Stimulated activated naive CD4-positive, alpha-beta T cell treated with Interleukin-2 at 50 U/mL for 16 hours (primary cell): Measurements from ENCODE around the gene LOXHD1.

ENCODE experiments used
- DNase-seq: peaks from one replicate; lab custom pipeline; 2025; lab: John Stamatoyannopoulos, UW

LOXHD1 gene

DNA sequence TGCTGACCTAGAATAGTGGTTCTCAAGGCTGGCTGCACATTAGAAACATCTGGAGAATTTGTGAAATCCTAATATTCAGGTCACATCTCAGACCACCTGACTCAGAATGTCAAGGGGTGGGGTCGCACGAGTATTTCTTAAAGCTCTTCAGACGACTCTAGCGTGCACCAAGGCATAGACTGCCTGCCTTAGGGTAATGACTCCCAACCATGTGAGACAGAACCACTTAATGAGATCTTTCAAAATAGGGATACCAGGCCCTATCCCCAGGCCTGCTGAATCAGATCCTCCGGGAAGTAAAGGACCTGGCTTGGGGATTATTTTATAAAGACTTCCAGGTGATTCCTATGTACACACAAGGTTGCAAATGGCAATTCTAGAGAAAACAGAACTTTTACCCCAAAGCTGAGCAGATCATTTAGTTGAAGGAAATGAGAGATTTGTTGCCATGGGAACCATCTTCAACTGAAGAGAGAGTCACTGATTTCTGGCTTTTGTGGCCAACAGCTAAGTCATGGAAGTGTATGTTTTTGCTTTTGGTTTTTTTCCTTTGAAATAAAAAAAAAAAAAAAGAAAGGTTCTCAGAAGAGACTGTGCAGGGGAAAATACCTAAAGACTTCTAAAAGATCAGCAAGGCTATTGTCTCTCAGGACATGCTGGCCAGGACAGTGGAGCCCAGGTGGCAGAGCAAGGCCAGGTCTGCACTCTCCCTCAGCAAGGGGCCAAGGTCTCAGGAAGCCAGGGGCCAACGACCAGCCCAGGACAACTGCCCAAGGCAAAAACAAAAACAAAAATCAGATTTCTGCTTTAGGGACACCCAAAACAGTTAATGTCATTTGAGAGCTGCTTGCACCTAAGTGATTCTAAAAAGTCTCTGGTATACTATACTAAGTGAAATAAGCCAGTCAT, 15.3 kb upstream of the LOXHD1 start:
- DNase-seq = no peak

DNA sequence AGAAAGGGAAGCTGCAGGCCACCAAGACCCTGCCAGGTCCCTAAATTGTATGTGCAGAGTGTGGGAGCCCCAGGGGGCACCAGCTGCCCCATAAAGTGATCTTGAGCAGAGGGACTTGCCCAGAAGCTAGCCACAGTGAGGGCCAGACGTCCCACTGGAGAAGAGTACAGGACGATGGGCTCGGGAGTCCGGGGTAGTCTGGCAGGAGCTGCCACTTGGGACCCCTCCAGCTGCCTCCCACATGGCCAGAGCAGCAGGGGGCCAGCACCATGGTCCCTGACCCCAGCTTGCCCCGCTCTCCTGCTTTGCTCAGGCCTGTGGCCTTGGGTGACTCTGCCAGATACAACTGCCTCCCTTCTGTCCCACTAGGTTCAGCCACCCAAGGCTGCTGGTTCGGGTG, 11.7 kb upstream of the LOXHD1 start:
- no peak for DNase-seq

DNA sequence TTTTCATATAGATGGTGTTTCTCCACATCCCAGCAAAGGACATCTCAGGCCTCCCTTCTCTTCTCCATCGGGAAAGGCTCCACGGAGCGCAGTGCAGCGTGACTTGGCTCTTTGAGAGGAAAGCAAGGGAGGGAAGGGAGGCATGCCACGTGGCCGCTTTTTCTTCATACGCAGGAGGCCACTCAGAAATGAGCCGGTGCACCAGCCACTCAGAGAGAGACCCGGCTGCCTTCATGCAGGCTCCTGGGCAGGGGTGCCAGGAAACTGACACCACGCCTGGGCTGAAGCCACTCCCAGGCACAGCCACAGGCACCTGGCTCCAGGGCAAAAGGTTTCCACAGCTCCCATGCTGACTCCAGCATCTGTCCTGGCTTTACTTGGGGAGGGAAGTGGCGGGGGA, 11.1 kb upstream of the LOXHD1 start:
- DNase-seq = no peak

DNA sequence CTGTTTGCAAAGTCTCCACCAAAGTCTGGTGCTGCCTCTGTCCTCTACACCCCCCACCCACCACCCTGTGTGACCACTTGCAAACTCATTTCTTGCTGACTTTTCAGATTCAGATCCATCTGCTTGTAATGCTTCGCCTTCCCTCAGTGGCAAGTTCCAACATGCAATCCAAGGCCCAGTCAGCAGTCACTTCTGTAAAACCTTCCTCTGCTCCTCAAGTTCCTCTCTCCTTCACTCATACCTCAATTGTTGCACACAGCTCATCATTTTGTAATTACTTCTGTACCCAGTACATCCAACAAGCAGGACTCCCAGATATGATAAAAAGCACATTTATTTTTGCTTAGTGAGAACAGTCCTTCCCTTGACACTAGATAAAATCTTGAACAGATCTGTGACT, 6.5 kb upstream of the LOXHD1 start:
- no peak for DNase-seq

DNA sequence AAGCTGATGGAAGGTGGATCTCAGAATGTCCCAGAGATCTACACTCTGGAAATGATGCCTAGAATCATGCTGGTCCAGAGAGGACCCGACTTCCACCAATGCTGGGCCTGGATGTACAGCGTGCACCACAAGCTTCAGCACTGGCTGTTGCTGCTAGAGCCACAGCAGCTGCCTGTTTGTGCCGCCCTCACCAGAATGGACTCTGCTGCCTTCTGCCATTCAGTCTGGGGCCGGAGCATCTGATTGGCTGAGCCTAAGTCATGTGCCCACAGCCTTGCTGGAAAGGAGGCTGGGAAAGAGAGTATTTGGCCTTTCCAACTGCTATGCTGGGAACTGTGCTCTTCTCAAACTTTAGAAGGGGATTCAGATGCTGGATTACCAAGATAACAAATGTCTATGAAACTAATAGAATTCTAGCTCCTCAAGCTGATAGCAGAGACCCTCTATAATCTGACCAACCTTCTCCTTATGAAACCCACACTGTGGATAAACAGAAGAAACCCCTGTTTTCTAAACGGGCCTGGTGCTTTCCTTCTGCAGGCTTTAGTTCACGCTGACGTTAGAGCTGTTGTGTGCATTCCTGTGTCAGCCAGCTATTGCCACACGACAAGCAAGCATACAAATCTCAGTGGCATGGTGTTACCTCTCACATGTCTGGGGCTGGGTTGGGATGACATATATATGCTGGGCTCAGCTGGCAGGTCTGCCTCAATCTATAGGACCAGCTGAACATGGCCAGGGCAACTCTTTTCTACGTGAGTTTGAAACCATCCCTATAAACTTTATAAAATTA, 4.1 kb upstream of the LOXHD1 start:
- no peak for DNase-seq

DNA sequence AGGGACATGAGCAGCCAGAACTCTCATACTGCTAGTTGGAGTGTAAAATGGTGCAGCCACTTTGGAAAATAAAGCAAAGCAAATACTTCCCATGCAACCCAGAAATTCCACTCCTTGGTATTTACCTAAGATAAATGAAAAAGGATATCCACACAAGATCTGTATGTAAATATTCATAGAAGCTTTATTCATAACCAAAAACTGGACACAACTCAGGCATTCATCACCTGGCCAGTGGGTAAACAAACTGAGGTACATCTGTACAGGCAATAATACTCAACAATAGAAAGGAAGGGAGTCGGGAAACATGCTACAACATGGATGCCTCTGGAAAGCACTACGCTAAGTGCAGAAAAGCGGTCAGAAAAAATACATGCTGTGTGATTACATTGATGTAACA, 2.5 kb upstream of the LOXHD1 start:
- DNase-seq = no peak

DNA sequence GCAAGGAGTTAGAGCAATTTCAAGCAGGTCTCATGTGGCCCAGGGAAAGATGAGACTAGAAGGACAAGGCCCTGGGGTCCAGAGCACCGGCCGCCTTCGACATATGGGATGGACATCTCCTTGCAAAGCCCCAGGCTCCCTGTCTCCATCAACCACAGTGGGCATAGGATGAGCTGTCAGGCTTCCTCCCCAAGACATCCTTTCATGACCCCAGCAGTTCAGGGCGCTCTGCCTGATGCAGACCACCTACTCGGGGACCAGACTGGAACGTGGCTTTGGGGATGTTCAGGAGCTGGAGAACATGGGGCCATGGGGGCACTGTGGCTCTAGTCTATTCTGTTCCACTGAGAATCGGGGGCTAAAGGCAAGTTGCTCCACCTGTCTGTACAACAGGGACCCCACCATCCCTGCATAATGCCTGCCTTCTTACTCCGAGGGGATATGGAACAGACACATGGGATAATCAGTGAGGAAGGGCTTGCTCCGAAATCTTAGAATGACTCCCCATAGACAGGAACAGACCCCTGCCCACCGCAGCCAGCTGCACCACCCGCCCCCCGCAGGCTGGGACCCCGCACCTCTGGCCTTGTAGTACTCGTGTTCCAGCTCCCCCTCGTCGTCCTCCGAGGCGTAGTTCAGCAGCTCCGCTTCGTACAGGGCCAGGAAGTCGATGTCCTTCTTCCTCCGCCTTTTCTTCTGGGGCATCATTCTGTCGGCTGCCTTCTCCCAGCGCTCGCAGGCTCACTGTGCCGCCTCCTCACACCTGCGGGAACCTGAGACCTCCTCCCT, 500 bp downstream of the LOXHD1 start:
- no peak for DNase-seq

DNA sequence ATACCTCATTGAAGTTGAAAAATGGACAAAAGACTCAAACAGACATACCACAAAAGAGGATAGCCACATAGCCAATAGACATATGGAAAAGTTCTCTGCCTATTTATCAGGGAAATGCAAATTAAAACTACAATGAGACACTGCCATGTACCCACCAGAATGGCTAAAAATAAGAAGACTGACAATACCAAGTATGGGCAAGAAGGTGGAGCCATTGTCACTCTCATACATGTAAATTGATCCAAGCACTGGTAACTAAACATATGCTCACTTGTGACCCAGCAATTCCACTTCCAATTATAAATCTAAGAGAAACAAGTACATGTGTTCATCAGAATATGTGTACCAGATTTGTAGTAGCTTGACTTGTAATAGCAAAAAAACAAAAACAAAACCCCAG, 4.6 kb downstream of the LOXHD1 start:
- DNase-seq = no peak

DNA sequence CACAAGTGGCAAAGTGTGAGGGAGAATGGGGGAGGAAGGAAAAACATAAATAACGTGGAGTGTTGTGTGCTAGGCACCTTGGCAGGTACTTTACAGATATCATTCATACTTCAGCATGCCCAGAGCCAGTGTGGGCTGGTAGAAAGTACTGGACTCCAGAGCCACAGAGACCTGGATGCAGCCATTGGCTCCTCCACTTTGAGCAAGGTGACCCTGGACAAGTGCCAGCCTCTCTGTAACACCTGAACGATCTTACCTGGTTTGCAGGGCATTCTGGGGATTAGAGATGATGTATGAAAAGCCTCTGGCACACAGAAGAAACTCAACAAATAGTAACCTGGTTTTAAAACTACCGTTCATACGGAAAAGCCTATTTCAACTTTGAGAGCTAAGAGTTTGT, 6.3 kb downstream of the LOXHD1 start:
- no peak for DNase-seq

DNA sequence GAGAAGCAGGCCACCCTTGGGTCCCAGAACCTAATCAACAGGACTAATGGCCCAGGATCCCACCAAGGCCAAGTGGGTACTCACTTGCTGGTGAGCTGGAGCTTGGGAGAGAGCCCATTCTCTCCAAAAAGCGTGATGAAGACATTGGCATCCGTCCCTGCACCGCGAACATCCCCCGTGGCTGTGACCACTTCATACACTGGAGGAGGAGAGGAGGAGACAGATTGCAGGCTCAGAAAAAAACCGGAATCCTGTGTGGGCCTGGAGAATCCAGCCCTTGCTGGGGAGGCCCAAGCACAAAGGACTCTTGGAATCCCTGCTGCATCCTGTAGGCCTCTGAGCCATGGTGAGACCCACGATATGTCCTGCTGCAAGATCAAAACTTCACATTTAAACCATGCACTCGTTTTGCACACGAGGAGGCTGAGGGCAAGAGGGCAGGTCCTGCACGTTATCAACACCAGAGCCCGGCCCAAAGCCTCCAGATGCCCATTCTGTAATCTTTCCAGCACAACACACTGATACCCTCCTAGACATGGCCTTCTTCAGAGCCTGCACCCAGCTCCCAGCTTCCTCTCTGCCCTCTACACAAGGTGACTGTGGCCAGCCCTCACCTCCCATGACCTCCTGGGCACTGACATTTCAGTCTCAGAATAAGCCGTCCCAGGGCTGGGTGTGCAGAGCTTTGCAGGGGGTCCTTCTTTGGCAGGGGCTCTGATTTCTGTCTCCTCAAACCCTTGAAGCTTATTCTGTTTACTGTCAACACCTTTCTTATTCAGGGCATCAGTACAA, 7.8 kb downstream of the LOXHD1 start:
- DNase-seq = no peak

DNA sequence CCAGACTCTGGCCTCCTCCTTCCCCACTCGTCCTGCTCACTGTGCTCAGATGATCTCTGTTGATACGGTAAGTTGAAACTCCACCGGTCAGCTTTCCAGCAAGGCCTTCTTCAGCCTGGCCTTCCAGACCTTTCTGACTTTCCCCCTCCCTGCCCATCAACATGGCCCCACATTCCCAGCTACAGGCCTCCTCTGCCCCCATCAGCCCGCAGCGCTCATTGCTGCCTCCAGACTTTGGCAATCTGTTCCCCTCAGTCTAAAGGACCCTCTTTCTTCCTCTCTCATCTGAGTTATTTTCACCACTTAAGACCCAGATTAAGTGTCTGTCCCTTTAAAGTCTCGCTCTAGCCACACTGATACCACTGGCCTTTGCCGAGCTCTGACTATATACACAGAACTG, 10.6 kb downstream of the LOXHD1 start:
- DNase-seq = no peak

DNA sequence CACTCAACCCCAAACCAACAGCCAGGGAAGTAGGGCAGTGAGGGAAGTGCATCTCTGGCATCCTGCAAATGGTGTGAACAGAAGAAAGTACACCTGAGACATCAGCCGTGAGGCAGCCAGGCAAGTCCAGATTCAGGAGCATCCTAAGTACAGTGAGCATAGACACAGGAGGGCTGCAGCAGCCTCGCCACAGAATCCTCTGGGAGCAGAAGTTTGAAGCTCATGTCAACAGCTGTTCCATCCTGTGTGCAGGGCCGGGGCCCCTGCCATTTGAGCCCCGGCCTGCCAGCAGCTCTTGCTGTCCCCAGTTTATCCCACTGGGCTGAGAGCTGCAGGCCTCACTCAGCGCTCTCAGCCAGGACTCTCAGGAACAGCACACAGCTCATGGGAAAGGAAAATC, 14.5 kb downstream of the LOXHD1 start:
- DNase-seq = no peak

DNA sequence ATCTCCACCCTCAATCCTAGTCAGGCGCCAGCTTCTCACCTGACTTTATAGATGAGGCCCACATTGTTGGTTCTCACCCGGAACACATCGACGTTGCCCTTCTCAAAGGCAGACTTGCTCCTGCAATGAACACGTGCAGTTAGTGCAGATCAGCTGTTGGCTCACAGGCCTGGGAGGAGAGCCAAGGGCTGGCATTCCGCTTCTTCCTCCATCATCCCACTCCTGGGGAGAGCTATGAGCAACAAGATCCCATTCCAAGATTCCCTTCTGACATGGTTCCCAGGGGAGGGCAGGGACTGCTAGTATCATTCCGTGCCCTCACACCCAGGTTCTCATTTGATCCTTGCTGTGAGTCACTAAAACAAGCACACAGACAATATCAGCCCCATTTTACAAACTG, 15.1 kb downstream of the LOXHD1 start:
- no peak for DNase-seq

DNA sequence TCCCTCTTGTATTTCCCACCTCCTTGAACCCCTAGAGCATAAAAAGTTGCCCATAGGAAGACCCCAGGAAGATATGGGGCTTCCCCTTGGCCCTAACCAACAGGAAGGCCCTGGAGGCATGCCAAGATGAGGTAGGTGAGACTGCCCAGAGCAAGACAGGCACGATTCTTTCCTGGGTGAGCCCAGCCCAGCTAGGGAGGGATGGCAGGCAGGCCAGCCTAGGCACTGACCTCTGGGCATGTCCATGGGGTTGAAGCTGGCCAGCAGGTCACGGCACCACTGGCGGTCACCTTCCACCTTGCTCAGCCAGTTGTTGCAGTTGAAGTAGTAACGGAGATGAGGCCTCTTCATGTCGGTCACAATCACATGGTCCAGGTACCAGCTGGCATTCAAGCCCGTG, 17.6 kb downstream of the LOXHD1 start:
- no peak for DNase-seq

DNA sequence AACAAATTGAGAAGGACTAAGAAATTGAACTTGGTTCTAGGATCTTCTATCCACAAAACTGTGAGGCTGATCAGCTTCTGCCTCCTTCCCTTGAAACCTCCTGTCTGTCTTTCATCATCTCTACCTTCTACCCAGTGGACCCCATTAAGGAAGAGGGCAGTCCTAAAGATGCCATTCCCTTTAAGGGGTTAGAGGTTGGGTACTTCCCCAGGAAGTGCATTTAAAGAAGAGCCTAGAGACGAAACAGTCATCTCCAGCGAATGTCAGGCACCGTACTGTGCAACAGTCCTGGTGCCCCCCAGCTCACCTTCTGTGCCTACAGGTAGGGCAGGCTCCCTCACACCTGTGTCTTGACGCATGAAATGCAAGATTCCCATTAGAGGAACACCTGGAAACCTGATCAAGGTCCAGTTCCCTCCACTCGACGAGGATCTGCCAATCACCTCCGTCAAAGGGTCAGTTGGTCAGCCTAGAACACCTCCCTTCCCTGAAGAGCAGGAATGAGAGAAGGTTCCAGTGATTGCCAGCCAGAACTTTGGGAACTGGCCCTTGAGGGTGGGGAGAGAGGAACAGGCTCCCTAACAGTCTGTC, 20.9 kb downstream of the LOXHD1 start:
- DNase-seq = no peak

DNA sequence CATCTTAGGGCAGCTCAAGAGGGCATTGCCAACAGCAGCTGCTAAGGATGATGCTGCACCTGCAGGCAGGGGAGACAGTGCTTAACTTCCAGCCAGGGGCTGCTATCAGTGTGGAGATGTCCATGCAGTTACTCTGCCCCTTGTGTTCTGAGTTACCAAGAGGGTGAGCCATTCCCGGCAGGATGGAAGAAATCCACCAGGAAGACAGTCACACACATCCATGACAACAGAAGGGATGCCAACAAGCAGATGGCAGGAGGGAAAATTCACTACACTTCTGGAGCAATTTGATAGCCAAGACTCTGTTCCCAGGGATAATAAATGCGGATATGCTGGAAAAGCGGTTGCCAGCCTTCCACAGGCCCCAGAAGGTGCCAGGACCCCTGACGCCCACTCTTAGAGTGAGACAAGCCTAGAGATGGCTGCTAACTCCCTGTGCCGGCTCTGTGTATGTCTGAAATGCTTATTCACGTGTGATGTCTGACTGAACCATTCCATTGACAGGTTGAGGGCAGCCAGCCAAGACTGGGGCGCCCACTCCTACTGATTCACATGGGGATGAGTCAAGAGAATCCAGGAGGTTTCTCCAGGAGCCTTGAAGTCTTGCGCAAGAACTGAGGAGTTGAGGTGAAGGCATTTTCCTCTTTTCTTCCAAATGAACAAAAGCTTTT, 24.5 kb downstream of the LOXHD1 start:
- DNase-seq = no peak

DNA sequence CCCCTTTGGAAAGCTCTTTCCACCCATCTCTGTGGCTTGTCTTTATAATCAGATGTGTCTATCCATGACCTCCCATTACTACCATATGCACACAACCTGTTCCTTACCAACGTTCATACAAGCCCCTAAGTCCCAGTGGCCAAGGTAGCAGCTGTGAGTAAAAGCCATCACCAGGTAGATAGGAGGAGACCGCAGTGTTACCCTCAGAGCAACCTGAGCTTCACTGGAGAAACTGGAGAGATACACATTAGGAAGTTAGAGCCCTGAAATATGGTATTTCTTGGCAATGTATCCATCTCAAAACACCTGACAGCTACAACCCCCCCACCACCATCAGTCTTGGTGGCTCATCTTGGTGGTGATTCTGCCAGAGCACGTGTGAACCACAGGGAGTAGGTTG, 26.0 kb downstream of the LOXHD1 start:
- no peak for DNase-seq

DNA sequence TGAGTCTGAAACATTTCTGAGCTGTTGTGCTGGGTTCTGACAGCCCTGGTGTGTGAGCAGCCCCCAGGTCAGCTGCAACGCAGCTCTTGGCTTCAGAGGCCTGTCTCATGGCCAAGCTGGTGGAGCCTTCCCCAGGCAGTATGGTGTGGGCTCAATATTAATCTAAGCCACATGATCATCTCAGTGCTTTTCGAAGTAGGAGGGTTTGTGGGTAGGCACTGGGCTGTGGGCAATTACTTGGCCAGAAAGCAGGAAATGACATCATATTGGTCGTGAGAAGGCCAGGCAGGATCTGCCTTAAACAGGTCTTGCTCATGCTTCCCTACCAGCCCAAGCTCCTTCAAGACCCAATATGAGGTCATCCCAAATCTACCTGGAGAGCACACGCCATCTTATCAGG, 26.9 kb downstream of the LOXHD1 start:
- no peak for DNase-seq

DNA sequence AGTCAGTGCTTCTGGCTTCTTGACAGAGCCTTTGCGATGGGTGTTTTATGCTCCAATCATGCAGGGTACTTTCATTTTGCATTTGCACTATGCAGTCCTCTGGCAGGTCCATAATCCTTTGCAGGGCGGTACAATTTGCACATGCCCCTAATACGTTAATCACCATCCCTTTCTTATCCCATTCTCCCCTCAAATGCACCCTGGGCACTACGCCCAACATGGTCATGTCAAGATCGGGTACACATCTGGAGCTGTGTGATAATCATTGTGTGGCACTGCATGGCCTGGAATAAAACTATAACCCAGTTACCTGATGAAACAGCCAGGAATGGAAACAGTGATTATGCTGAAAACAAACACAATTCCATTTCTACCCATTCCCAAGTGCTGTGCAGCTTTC, 27.7 kb downstream of the LOXHD1 start:
- DNase-seq = no peak

DNA sequence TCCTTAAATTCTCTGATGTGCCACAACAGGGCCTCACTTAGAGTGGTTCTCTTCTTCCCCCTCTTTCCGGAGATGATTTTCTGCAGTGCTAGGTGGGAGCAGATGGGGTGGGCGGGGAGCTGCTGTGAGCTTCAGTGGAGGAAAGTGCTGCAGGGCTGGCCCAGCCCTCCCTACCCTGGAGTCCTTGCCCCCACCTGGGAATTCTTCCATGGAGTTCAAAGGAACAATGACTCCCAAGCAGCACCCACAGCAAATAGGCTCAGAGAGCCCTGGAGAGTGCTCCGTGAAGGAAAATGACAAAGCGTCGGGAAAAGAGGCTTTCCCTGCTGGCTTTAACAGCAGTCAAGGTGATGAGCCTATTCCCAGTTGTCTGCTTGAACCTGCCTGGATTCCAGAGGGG, 28.8 kb downstream of the LOXHD1 start:
- DNase-seq = no peak

DNA sequence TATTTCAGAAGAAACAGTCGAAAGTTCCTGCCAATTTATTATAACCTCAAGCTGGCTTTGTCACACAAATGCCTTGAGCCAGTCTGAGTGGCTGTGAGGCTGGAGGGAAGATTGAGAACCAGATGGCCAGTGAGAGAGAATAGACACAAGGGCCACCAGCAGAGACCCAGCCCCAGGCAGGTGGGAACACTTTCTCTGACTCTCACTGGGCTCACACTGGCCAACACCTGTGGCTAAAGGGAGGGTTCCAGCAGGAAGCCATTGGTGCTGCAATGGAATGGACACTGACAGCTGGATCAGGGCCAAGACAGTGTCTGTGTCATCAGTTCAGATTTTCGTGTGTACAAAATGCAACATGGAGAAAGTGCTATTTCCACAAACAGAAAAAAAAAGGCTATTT, 29.9 kb downstream of the LOXHD1 start:
- no peak for DNase-seq
